ENCODE data around the gene UCN. TPM values are rescaled to one million over a fixed set of nuclear protein-coding genes. Genes with fewer than 3 reads are reported as not detected.
"Not testable (repeated sequence)": the region's sequence is repeated elsewhere in the genome, so short reads cannot be mapped to it uniquely, and the experiment has no call there.

Gene UCN
- total RNA-seq, 1 experiment from 2014 or later = 0.48 TPM

- DNase-seq (ENCODE audit: low read depth) = no peak
Measured at GRCh38 chr2:27315122-27315521, 6.9 kb upstream of the UCN start.

GRCh38 chr2:27314709-27315108 lies 6.5 kb upstream of the UCN start:
- DNase-seq (ENCODE audit: low read depth) = no peak

GRCh38 chr2:27313882-27314645 lies 5.8 kb upstream of the UCN start:
- no peak for DNase-seq (ENCODE audit: low read depth)

GRCh38 chr2:27312152-27312551 lies 3.9 kb upstream of the UCN start:
- DNase-seq (ENCODE audit: low read depth) = no peak

- DNase-seq (ENCODE audit: low read depth) = no peak
Measured at GRCh38 chr2:27309651-27310050, 1.4 kb upstream of the UCN start.

- DNase-seq (ENCODE audit: low read depth) = no peak
Measured at GRCh38 chr2:27307545-27308358, 493 bp downstream of the UCN start.

- no peak for DNase-seq (ENCODE audit: low read depth)
Measured at GRCh38 chr2:27307287-27307544, 1.0 kb downstream of the UCN start.

- DNase-seq (ENCODE audit: low read depth) = no peak
Measured at GRCh38 chr2:27306573-27307286, 1.5 kb downstream of the UCN start.

- no peak for DNase-seq (ENCODE audit: low read depth)
Measured at GRCh38 chr2:27306136-27306535, 2.1 kb downstream of the UCN start.

- no peak for DNase-seq (ENCODE audit: low read depth)
Measured at GRCh38 chr2:27305516-27305915, 2.7 kb downstream of the UCN start.

GRCh38 chr2:27304488-27305240 lies 3.6 kb downstream of the UCN start:
- no peak for DNase-seq (ENCODE audit: low read depth)

- DNase-seq (ENCODE audit: low read depth) = peak; percentile 77
Measured at GRCh38 chr2:27303093-27304025, 4.9 kb downstream of the UCN start.

- not testable (repeated sequence) for DNase-seq (ENCODE audit: low read depth)
Measured at GRCh38 chr2:27300606-27301005, 7.6 kb downstream of the UCN start.

GRCh38 chr2:27298391-27299080 lies 9.7 kb downstream of the UCN start:
- no peak for DNase-seq (ENCODE audit: low read depth)

GRCh38 chr2:27297195-27297594 lies 11.1 kb downstream of the UCN start:
- no peak for DNase-seq (ENCODE audit: low read depth)

GRCh38 chr2:27296481-27296880 lies 11.8 kb downstream of the UCN start:
- peak; percentile 30 for DNase-seq (ENCODE audit: low read depth)

- no peak for DNase-seq (ENCODE audit: low read depth)
Measured at GRCh38 chr2:27294928-27295327, 13.3 kb downstream of the UCN start.

- DNase-seq (ENCODE audit: low read depth) = no peak
Measured at GRCh38 chr2:27291865-27292264, 16.4 kb downstream of the UCN start.

GRCh38 chr2:27290549-27290948 lies 17.7 kb downstream of the UCN start:
- no peak for DNase-seq (ENCODE audit: low read depth)

- DNase-seq (ENCODE audit: low read depth) = no peak
Measured at GRCh38 chr2:27288610-27289009, 19.6 kb downstream of the UCN start.

Data from RPMI7951 (cell line).